Mucosa of descending colon (tissue), 3 donors: ENCODE data around the gene BANP. TPM values are rescaled to one million over a fixed set of nuclear protein-coding genes. Genes with fewer than 3 reads are reported as not detected.

Source experiments
- ATAC-seq: fragments of 200-7000 bp; cut with Tn5 transposase; one replicate; pipeline ENCODE4 v1.9.1; 2020; ENCODE audit warnings: mild to moderate bottlenecking, moderate library complexity
- DNase-seq, 3 donors: peaks; one replicate each; pipeline ENCODE4 v3.0.0-alpha.2; 2020
- H3K36me3 ChIP-seq: fragments of 200-600 bp; one replicate; pipeline ENCODE4 v1.8.0; 2021; ENCODE audit warnings: low read depth, mild to moderate bottlenecking
- H3K4me1 ChIP-seq: fragments of 200-600 bp; one replicate; pipeline ENCODE4 v1.8.0; 2021; ENCODE audit warnings: low read depth, mild to moderate bottlenecking
- H3K4me3 ChIP-seq: fragments of 200-600 bp; one replicate; pipeline ENCODE4 v1.8.0; 2021; ENCODE audit warnings: mild to moderate bottlenecking
- H3K9me3 ChIP-seq: fragments of 200-600 bp; one replicate; pipeline ENCODE4 v1.8.0; 2021; ENCODE audit warnings: mild to moderate bottlenecking
- intact Hi-C, 2 donors: fragments of 100-400 bp; cut with DNase I in 1 of 2; cut with micrococcal nuclease in 1 of 2; formaldehyde crosslinking; loops; one replicate each; pipeline versions ENCODE4 v1.11.0 to v1.11.1; 2022; cut with DNase I, micrococcal nuclease
- total RNA-seq, 3 donors: library from RNA; stranded (reverse); fragmentation: NEBNext Ultra II Directional in 2 of 3; extraction: Animal tissue kit (Norgen Biotek cat#: 25700) in 2 of 3; gene quantifications; one replicate each; pipeline versions ENCODE4 v1.2.1 to v1.2.4, GENCODE V29; 2021 to 2023
- TF ChIP-seq, protein P1 (sequence below): fragments of 200-600 bp; IDR thresholded peaks from one replicate; pipeline ENCODE4 v1.8.0; 2022; ENCODE audit warnings: antibody characterized with exemption, mild to moderate bottlenecking
- donor health status: DM: no; HTN: no; CAD: no; lungs with moderate emphysema.
- donor health status: DM: no; HTN: no; CAD: no.
- donor health status: DM: no; HTN: yes; CAD: no.

BANP gene
- total RNA-seq, 3 donors from 2014 or later: 24.4 to 36.0 (median 26.1) TPM

DNA sequence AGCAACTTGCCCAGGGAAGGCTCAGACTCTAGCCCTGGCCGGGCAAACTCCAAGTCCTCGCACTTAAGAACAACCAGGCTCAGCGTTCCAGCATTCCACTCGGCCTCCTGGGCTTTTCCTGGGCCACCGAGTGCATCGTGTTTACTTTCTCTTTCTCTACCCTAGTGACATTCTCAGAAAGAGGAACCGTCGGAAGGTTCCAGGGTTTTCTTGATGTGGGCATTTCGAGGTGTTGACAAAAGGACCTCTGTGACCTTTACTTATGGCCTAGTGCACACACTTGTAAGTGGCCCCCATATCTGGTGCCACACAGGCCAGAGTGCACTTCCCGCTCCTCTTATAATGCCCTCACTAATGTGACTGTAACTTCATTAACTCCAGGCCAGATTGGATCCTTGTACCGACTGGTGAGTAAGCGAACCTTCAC, 3.1 kb upstream of the BANP start:
- TF ChIP-seq, protein P1, sequence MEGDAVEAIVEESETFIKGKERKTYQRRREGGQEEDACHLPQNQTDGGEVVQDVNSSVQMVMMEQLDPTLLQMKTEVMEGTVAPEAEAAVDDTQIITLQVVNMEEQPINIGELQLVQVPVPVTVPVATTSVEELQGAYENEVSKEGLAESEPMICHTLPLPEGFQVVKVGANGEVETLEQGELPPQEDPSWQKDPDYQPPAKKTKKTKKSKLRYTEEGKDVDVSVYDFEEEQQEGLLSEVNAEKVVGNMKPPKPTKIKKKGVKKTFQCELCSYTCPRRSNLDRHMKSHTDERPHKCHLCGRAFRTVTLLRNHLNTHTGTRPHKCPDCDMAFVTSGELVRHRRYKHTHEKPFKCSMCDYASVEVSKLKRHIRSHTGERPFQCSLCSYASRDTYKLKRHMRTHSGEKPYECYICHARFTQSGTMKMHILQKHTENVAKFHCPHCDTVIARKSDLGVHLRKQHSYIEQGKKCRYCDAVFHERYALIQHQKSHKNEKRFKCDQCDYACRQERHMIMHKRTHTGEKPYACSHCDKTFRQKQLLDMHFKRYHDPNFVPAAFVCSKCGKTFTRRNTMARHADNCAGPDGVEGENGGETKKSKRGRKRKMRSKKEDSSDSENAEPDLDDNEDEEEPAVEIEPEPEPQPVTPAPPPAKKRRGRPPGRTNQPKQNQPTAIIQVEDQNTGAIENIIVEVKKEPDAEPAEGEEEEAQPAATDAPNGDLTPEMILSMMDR: no peak
- Histone ChIP-seq H3K4me1 (peaks cover 10% of the 10 kb centered on the region), H3K9me3 (no peaks in the 10 kb centered on the region), H3K4me3 (no peak overlapping the region), H3K36me3 (no peaks in the 10 kb centered on the region)
- no peak for ATAC-seq
- peak in 2 of 3 donors; percentile 41 to 45 for DNase-seq
- intact Hi-C loops: no loop called here

DNA sequence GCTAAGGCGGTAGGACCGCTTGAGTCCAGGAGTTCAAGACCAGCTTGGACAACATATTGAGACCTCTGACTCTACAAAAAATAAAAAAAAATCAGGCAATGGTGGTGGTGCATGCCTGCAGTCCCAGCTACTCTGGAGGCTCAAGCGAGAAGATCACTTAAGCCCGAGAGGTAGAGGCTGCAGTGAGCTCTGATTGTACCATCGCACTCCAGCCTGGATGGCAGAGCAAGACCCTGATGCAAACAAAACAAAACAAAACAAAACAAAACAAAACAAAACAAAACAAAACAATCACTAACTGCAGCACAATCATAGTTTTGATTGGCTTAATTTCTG, 2.5 kb upstream of the BANP start:
- peaks cover 10% of the 10 kb centered on the region for H3K4me1 ChIP-seq
- H3K4me3 ChIP-seq: no peak overlapping the region
- ATAC-seq (no peak), DNase-seq (no peak)
- no peaks in the 10 kb centered on the region for H3K9me3 ChIP-seq
- intact Hi-C loops: no loop called here
- H3K36me3 ChIP-seq: no peaks in the 10 kb centered on the region
- TF ChIP-seq, protein P1: no peak

DNA sequence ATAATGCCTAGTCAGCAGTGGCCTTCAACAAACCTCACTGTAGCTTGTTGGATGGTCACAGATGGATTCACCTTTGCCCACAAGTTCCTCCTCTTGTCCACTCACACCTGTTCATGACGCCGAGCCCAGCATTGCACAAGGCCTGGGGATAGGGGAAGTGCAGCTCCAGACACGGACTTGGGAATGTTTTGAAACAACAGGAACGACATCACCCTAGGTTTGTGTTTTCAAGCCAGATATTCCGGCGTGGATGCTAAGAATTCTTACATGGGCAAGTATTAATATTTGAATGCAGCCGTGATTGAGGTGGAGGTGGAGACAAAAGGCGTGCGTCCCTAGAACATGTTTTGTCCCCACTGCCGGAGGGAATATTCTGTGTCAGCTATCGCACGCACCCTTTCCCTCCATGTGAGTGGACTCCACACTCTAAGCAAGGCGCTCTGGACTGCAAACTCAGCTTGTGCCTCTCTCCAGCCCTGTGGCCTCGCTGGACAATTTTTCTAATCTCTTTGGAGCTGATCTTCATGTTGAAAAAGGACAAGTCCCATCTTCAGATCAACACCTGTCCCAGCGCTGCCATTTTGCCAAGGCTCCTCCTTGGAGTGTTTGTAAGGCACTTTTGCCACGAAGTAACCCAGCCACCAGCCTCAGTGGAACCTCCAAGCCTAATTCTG, 2.0 kb upstream of the BANP start:
- ATAC-seq (no peak), DNase-seq (peak in 1 of 3 donors; percentile 60)
- no peaks in the 10 kb centered on the region for H3K36me3 ChIP-seq
- TF ChIP-seq, protein P1: no peak
- no peak overlapping the region for H3K4me3 ChIP-seq
- H3K4me1 ChIP-seq: peaks cover 15% of the 10 kb centered on the region
- intact Hi-C loops: no loop called here
- no peaks in the 10 kb centered on the region for H3K9me3 ChIP-seq

DNA sequence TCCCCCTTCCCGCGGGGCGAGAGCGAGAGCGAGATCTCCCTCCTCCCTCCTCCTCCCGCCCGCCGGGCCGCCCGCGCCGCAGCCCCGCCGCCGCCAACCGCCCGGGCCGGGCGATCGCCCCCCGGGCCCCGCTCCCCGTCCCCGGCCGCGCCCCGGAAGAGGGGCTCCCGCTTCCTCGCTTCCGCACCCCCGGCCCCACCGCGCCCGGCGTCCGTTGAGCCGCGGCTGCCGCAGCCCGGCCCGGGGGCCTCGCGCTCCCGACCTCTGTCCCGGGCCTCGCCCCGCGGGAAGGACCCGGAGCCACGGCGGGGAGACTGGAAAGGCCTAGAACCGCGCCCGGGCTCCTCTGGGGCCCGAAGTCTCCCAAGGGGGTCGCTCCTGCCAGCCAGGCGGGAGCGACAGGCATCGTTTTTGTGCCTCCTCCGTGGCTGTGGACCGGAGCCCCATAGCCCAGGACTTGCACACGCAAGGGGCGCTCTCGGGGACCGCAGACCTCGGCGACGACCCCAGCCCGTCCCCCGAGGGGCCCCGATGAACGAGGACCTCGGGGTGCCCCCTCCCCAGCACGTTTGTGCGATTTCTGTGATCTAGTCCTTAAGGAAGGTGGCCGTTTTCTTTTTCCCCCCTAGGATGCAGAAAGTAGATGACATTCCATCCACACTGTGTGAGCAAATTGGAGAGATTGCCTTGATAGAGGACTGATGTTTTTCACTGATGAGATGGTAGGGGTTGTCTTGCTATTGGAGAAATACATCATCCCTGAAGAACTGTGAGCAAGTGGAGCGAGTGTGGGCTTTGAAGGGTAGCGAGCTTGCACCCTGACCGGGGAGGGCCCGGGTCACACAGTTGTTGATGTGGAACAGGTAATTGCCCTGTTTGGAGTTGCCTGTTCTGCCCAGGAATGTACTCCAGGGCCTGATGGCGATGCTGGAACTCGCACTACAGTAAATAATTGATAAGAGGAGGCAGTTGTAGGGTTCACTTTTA, 611 bp downstream of the BANP start:
- no peak for ATAC-seq
- TF ChIP-seq, protein P1: no peak
- intact Hi-C loops: no loop called here
- Histone ChIP-seq H3K4me3 (peak overlapping the region; percentile 87), H3K9me3 (no peaks in the 10 kb centered on the region), H3K36me3 (no peaks in the 10 kb centered on the region), H3K4me1 (peaks cover 20% of the 10 kb centered on the region)
- DNase-seq: peak; percentile 44 to 75 (median 48)

DNA sequence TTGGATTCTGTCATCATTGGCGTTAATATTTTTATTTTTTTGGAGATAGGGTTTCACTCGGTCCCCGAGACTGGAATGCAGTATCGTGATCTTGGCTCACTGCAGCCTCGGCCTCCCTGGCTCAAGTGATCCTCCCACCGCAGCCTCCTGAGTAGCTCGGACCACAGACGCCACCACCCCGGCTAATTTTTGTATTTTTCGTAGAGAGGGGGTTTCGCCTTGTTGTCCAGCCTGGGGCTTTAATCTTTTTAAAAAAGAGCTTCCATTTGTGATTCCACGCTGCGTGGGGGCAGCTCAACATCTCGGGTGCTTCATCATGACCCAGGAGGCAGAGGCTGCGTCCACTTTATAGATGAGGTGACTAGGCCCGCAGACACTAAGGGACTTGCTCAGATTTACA, 1.5 kb downstream of the BANP start:
- Histone ChIP-seq H3K36me3 (no peaks in the 10 kb centered on the region), H3K9me3 (no peaks in the 10 kb centered on the region), H3K4me3 (no peak overlapping the region), H3K4me1 (peaks cover 20% of the 10 kb centered on the region)
- TF ChIP-seq, protein P1: no peak
- DNase-seq (no peak), ATAC-seq (no peak)
- intact Hi-C loops: no loop called here
